Uterus (tissue), 2 donors: ENCODE results near the gene FAM118B.

ENCODE experiments used
- CTCF ChIP-seq, 4 experiments: fragments of 200-600 bp in 2 of 4; fragments of 450-650 bp in 2 of 4; sonication (generic) in 2 of 4; IDR thresholded peaks; one replicate each; pipeline ENCODE4 v1.5.1; 2016 to 2019; ENCODE audit warnings: antibody characterized with exemption in 4 of 4, mild to moderate bottlenecking in 2 of 4, moderate library complexity in 1 of 4
- POLR2A ChIP-seq, 2 donors: fragments of 450-650 bp; IDR thresholded peaks; one replicate each; pipeline ENCODE4 v1.6.1; 2016; ENCODE audit warnings: antibody characterized with exemption in 2 of 2, mild to moderate bottlenecking in 1 of 2, moderate library complexity in 1 of 2

GRCh38 chr11:126282361-126282735 lies 70.8 kb downstream of the FAM118B start:
- TF ChIP-seq POLR2A (IDR thresholded peaks at IDR 0.05), result no peak
- no peak for TF ChIP-seq CTCF (IDR thresholded peaks at IDR 0.05)
